ENCODE results near the gene PILRA. TPM values are rescaled to one million over a fixed set of nuclear protein-coding genes. Genes with fewer than 3 reads are reported as not detected.

PILRA gene
- total and polyA plus RNA-seq, 4 donors, result 9.9 to 122 (median 27.5) TPM

GRCh38 chr7:100433592-100434296 is 60.5 kb downstream of the PILRA start:
- Histone ChIP-seq H3K9ac (ENCODE audit: insufficient read depth in 1 of 2, low read length in 2 of 2) (no peak overlapping the region), H3K36me3 (ENCODE audit: control insufficient read depth in 4 of 4, insufficient read depth in 4 of 4, low read length in 4 of 4) (peaks cover 4 to 28% (median 18%) of the 10 kb centered on the region in 4 donors), H3K4me3 (no peak overlapping the region), H3K27me3 (ENCODE audit: control insufficient read depth in 3 of 3, insufficient read depth in 3 of 3, low read length in 2 of 3) (no peaks in the 10 kb centered on the region), H3K9me3 (ENCODE audit: control insufficient read depth in 4 of 4, insufficient read depth in 3 of 4, low read length in 3 of 4) (no peaks in the 10 kb centered on the region), H3K27ac (ENCODE audit: low read depth in 1 of 2, low read length in 1 of 2) (no peak overlapping the region), H3K4me1 (ENCODE audit: control insufficient read depth in 5 of 5, insufficient read depth in 5 of 5, low read length in 5 of 5) (peaks cover 4 to 28% (median 13%) of the 10 kb centered on the region in 5 donors)
- DNase-seq, result no peak
- ATAC-seq (ENCODE audit: insufficient read depth, low FRiP score), result no peak
- 79 to 80% methylated on average over 10 of the region's 10 CpGs for WGBS, 2 donors
- TF ChIP-seq CTCF (IDR thresholded peaks at IDR 0.05; ENCODE audit: control extremely low read depth, extremely low read depth), result no peak

- Histone ChIP-seq H3K27me3 (ENCODE audit: control insufficient read depth in 3 of 3, insufficient read depth in 3 of 3, low read length in 2 of 3) (no peaks in the 10 kb centered on the region), H3K9ac (ENCODE audit: insufficient read depth in 1 of 2, low read length in 2 of 2) (no peak overlapping the region)
These were observed 61.2 kb downstream of the PILRA start for GRCh38 chr7:100434297-100435144.

GRCh38 chr7:100435401-100436304 is 62.4 kb downstream of the PILRA start:
- peak overlapping the region; percentile 78 for H3K4me3 ChIP-seq
- no peaks in the 10 kb centered on the region for H3K9me3 ChIP-seq (ENCODE audit: control insufficient read depth in 4 of 4, insufficient read depth in 3 of 4, low read length in 3 of 4)
- H3K36me3 ChIP-seq (ENCODE audit: control insufficient read depth in 4 of 4, insufficient read depth in 4 of 4, low read length in 4 of 4), result peaks cover 4 to 28% (median 18%) of the 10 kb centered on the region in 4 donors
- peaks cover 4 to 25% (median 14%) of the 10 kb centered on the region in 5 donors for H3K4me1 ChIP-seq (ENCODE audit: control insufficient read depth in 5 of 5, insufficient read depth in 5 of 5, low read length in 5 of 5)
- ATAC-seq (ENCODE audit: insufficient read depth, low FRiP score) (peak; percentile 13), DNase-seq (peak; percentile 32 to 34 (median 34))
- H3K9ac ChIP-seq (ENCODE audit: insufficient read depth in 1 of 2, low read length in 2 of 2), result peak overlapping the region in 1 of 2 donors; percentile 49
- H3K27ac ChIP-seq (ENCODE audit: low read depth in 1 of 2, low read length in 1 of 2), result peak overlapping the region; percentile 94 to 96
- H3K27me3 ChIP-seq (ENCODE audit: control insufficient read depth in 3 of 3, insufficient read depth in 3 of 3, low read length in 2 of 3), result no peaks in the 10 kb centered on the region
- 1 to 2% methylated on average over 51 to 81 of the region's 81 CpGs for WGBS, 2 donors
- TF ChIP-seq CTCF (IDR thresholded peaks at IDR 0.05; ENCODE audit: control extremely low read depth, extremely low read depth), result no peak

More at GRCh38 chr7:100434297-100435144, 61.2 kb downstream of the PILRA start:
- DNase-seq (no peak), ATAC-seq (ENCODE audit: insufficient read depth, low FRiP score) (no peak)
- H3K27ac ChIP-seq (ENCODE audit: low read depth in 1 of 2, low read length in 1 of 2), result peak overlapping the region in 1 of 2 donors; percentile 96
- TF ChIP-seq CTCF (IDR thresholded peaks at IDR 0.05; ENCODE audit: control extremely low read depth, extremely low read depth), result no peak
- H3K9me3 ChIP-seq (ENCODE audit: control insufficient read depth in 4 of 4, insufficient read depth in 3 of 4, low read length in 3 of 4), result no peaks in the 10 kb centered on the region
- WGBS, 2 donors, result 83 to 88% methylated on average over 22 of the region's 22 CpGs
- H3K4me1 ChIP-seq (ENCODE audit: control insufficient read depth in 5 of 5, insufficient read depth in 5 of 5, low read length in 5 of 5), result peaks cover 4 to 28% (median 13%) of the 10 kb centered on the region in 5 donors
- H3K36me3 ChIP-seq (ENCODE audit: control insufficient read depth in 4 of 4, insufficient read depth in 4 of 4, low read length in 4 of 4), result peaks cover 4 to 28% (median 18%) of the 10 kb centered on the region in 4 donors
- no peak overlapping the region for H3K4me3 ChIP-seq
